ENCODE measurements around the gene OLFM1.

OLFM1 gene

GRCh38 chr9:135164036-135164435 lies 76.6 kb downstream of the OLFM1 start:
- no peak overlapping the region for H3K27ac ChIP-seq (replicated peaks)
- TF ChIP-seq SPI1 (IDR thresholded peaks at IDR 0.05; ENCODE audit: borderline replicate concordance, low read depth) (no peak), REST (IDR thresholded peaks at IDR 0.05; ENCODE audit: insufficient replicate concordance, low read depth) (no peak), CTCF (IDR thresholded peaks at IDR 0.05; ENCODE audit: insufficient read depth, low read length) (no peak), GABPA (IDR thresholded peaks at IDR 0.05; ENCODE audit: low read depth) (no peak), POLR2AphosphoS5 (IDR thresholded peaks at IDR 0.05; ENCODE audit: low read depth) (no peak)
- DNase-seq (ENCODE audit: low read depth in 1 of 2, low spot score in 1 of 2): no peak
- H3K4me3 ChIP-seq (replicated peaks; ENCODE audit: insufficient read depth, low read length): no peak overlapping the region
- no peaks in the 10 kb centered on the region for H3K27me3 ChIP-seq (ENCODE audit: insufficient read depth, poor library complexity, severe bottlenecking)

- Histone ChIP-seq H3K27me3 (ENCODE audit: insufficient read depth, poor library complexity, severe bottlenecking) (no peaks in the 10 kb centered on the region), H3K27ac (replicated peaks) (no peak overlapping the region), H3K4me3 (replicated peaks; ENCODE audit: insufficient read depth, low read length) (no peak overlapping the region)
- TF ChIP-seq POLR2AphosphoS5 (IDR thresholded peaks at IDR 0.05; ENCODE audit: low read depth): no peak
- DNase-seq (ENCODE audit: low read depth in 1 of 2, low spot score in 1 of 2): no peak
These were observed 77.7 kb downstream of the OLFM1 start for GRCh38 chr9:135165003-135165711.

GRCh38 chr9:135165756-135166519 lies 78.5 kb downstream of the OLFM1 start:
- no peak for DNase-seq (ENCODE audit: low read depth in 1 of 2, low spot score in 1 of 2)
- no peaks in the 10 kb centered on the region for H3K27me3 ChIP-seq (ENCODE audit: insufficient read depth, poor library complexity, severe bottlenecking)
- H3K27ac ChIP-seq (replicated peaks): no peak overlapping the region
- TF ChIP-seq REST (IDR thresholded peaks at IDR 0.05; ENCODE audit: insufficient replicate concordance, low read depth) (no peak), SPI1 (IDR thresholded peaks at IDR 0.05; ENCODE audit: borderline replicate concordance, low read depth) (no peak), GABPA (IDR thresholded peaks at IDR 0.05; ENCODE audit: low read depth) (no peak), CTCF (IDR thresholded peaks at IDR 0.05; ENCODE audit: insufficient read depth, low read length) (no peak), POLR2AphosphoS5 (IDR thresholded peaks at IDR 0.05; ENCODE audit: low read depth) (no peak)
- H3K4me3 ChIP-seq (replicated peaks; ENCODE audit: insufficient read depth, low read length): no peak overlapping the region

- DNase-seq (ENCODE audit: low read depth in 1 of 2, low spot score in 1 of 2): no peak
- Histone ChIP-seq H3K27ac (replicated peaks) (no peak overlapping the region), H3K4me3 (replicated peaks; ENCODE audit: insufficient read depth, low read length) (no peak overlapping the region), H3K27me3 (ENCODE audit: insufficient read depth, poor library complexity, severe bottlenecking) (no peaks in the 10 kb centered on the region)
- no peak for TF ChIP-seq POLR2AphosphoS5 (IDR thresholded peaks at IDR 0.05; ENCODE audit: low read depth)
- TF ChIP-seq SPI1 (IDR thresholded peaks at IDR 0.05; ENCODE audit: borderline replicate concordance, low read depth): no peak
- TF ChIP-seq GABPA (IDR thresholded peaks at IDR 0.05; ENCODE audit: low read depth): no peak
- TF ChIP-seq CTCF (IDR thresholded peaks at IDR 0.05; ENCODE audit: insufficient read depth, low read length): no peak
- no peak for TF ChIP-seq REST (IDR thresholded peaks at IDR 0.05; ENCODE audit: insufficient replicate concordance, low read depth)
These were observed 79.1 kb downstream of the OLFM1 start for GRCh38 chr9:135166565-135166964.

Data from HL-60 (cell line).